GM13977 (cell line): ENCODE results near the gene OR8A1.

Source experiments
- DNase-seq: peaks from one replicate; pipeline ENCODE4 v3.0.0; 2012; ENCODE audit warnings: low spot score
- in situ Hi-C: fragments of 300-500 bp; cut with MboI; formaldehyde crosslinking; loops from one replicate; pipeline ENCODE4 v1.12.0; 2022; ENCODE audit warnings: low sequenced_read_pairs, low pct_unique_long_range_greater_than_20kb, mixed read lengths, inconsistent platforms; ENCODE audit not compliant: unreplicated experiment
- TF ChIP-seq, protein P1 (sequence below): IDR thresholded peaks from 2 replicates; pipeline ENCODE4 v1.5.1; 2012; ENCODE audit warnings: mild to moderate bottlenecking, control low read depth; ENCODE audit not compliant: insufficient read depth; ENCODE audit errors: extremely low read depth, missing control alignments

Gene OR8A1

DNA sequence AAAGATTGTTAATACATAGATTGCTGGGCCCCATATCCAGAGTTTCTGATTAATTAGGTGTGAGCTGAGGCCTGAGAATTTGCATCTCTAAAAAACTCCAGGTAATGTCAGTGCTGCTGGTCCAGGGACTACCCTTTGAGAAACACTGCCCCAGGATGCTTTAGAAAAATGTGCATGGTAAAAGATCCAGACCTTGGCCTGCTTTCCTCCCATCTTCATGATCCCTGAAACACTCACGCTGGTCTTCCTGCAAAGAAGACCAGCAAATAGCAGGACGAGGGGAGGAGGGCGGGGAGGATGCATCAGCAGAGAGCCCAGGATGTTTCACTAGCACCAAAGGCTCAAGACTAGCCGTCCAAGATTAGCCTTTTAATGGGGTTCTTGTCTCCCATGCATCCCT is at the start of gene OR8A1:
Gene OR8A1, plus strand, starts transcription at position 301 of the 400 bp plus-strand sequence. CDS start 123 bp downstream, outside the sequence.
- TF ChIP-seq, protein P1, sequence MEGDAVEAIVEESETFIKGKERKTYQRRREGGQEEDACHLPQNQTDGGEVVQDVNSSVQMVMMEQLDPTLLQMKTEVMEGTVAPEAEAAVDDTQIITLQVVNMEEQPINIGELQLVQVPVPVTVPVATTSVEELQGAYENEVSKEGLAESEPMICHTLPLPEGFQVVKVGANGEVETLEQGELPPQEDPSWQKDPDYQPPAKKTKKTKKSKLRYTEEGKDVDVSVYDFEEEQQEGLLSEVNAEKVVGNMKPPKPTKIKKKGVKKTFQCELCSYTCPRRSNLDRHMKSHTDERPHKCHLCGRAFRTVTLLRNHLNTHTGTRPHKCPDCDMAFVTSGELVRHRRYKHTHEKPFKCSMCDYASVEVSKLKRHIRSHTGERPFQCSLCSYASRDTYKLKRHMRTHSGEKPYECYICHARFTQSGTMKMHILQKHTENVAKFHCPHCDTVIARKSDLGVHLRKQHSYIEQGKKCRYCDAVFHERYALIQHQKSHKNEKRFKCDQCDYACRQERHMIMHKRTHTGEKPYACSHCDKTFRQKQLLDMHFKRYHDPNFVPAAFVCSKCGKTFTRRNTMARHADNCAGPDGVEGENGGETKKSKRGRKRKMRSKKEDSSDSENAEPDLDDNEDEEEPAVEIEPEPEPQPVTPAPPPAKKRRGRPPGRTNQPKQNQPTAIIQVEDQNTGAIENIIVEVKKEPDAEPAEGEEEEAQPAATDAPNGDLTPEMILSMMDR: no peak
- DNase-seq: no peak
- in situ Hi-C loops: no loop called here

DNA sequence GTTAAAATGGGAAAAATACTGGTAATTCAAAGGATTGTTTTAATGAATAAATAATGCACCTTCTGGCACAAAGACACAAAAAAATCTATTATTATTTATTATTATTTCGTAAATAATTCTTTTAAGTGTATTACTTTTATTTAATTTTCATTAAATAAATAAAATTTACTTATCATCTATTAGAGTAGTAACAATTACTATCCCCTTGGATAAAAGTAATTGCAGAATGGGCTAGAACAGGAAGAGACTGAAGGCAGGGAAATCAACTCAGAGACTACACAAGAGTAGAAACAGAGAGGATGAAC is 49.3 kb upstream of the OR8A1 start:
- TF ChIP-seq, protein P1: no peak
- in situ Hi-C loops: no loop called here
- no peak for DNase-seq

DNA sequence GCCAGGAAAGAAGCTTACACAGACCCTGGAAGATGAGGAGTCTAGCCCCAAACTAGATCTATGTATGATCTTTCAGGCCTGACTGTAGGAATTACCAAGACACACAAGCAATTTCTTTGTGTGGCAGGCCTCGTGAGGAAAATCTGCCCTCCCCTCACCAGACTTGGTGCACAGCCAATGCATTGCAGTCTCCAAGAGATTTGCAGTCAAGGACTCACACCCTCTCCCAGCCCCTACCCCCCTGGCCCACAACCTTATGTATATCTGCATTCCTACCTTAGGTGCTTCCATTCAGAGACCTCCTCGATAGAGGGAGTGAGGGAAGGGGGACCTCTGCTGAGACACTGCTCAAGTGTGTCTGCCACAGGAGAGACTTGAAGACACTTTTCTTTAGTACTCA is 36.2 kb upstream of the OR8A1 start:
- in situ Hi-C loops: no loop called here
- TF ChIP-seq, protein P1: no peak
- DNase-seq: no peak

DNA sequence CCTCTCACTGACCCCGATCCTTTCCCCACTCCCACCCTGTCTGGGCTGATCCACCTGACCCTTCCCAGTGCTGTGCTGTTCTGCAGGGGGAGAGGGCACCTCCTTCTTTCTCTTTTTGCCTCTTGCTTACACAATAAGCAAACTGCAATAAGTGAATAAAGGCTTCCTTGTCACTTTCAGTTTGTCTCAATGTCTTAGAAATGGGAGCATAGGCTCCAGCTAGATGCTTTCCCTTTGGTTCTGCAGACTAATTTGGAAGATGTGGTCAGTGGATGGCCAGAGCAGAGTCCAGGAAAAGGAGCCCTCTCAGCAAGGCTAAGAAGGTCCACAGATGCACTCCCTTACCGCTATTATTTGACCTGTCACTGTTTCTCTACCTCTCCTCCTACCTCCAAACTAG is 35.7 kb upstream of the OR8A1 start:
- in situ Hi-C loops: no loop called here
- DNase-seq: no peak
- TF ChIP-seq, protein P1: no peak

DNA sequence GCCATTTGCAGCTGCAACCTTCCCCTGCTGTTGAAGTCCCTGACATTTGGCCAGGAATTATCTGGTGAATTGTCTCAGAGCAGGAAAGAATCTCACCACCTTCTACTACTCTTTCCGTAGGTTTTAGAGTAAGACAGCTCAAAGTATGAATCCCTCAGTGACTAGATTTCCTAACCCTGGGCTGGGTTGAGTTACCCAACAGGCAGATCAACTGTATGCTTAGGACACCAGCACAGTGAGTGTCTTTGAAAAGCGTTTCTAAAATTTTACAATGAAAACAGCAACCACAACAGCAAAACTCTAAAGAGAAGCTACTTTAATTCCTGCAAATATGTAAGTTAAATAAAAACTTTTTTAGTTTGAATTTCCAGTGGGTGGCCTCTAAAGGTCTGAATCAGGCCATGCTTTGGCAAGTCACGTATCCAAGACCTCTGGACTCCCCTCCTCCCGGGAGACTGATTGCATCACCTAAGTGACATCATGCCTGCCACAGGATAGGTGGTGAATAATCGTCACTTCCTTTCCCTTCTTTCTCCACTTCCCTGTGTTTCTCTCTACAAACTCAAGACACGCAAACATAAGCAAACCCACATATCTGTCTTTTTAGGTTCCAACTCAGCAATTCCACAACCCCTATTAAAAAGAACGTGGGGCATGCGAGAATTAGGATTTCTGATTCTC is 34.1 kb upstream of the OR8A1 start:
- no peak for DNase-seq
- in situ Hi-C loops: no loop called here
- TF ChIP-seq, protein P1: no peak

DNA sequence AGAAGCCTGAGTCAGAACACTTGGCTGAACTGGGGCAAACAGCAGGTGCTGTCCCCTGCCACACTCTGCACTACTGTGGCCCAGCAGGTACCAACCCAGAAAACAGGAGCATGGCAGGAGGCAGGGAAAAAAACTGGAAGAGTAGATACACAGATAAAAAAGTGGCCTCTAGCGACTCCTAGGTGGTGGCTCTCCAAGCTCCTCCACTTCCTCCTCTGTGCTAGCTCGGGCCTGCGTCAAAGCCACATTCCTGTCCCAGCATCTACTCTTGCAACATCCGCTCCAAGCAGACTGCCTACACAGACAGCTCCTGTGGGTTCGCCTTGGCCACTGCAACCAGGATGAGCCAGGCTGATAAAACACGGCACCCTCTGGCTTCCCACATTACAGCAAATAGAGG is 33.3 kb upstream of the OR8A1 start:
- TF ChIP-seq, protein P1: no peak
- no peak for DNase-seq
- in situ Hi-C loops: no loop called here
